HEK293 (cell line): ENCODE measurements around the gene DGCR8.

Experiments
- CTCF ChIA-PET: fragments of 350-600 bp; formaldehyde crosslinking; extraction: SDS; loops from one replicate; lab custom pipeline; 2021; ENCODE audit warnings: antibody characterized with exemption; lab: Yijun Ruan, JAX
- POLR2A ChIA-PET: fragments of 300-600 bp; formaldehyde crosslinking; extraction: SDS; loops from one replicate; lab custom pipeline; 2020; ENCODE audit warnings: antibody characterized with exemption, inconsistent platforms; lab: Yijun Ruan, JAX
- H3K27ac ChIP-seq: fragments of 200-500 bp; sonication (Bioruptor generic); 2 replicates; pipeline ENCODE4 v1.5.1; 2014; ENCODE audit warnings: low read depth, low read length, control low read depth, inconsistent platforms; ENCODE audit errors: extremely low read depth
- H3K36me3 ChIP-seq, 2 experiments: fragments of 200-500 bp in 1 of 2; sonication (Bioruptor generic) in 1 of 2; 1 replicate in 1 of 2; 2 replicates in 1 of 2; pipeline ENCODE4 v1.5.1; 2014 to 2017; ENCODE audit warnings: inconsistent platforms in 2 of 2, low read length in 2 of 2; ENCODE audit not compliant: control insufficient read depth in 2 of 2, insufficient read depth in 1 of 2
- H3K4me1 ChIP-seq: fragments of 200-500 bp; sonication (Bioruptor generic); 2 replicates; pipeline ENCODE4 v1.5.1; 2014; ENCODE audit warnings: mild to moderate bottlenecking, low read length, inconsistent platforms; ENCODE audit not compliant: control insufficient read depth, insufficient read depth
- H3K4me3 ChIP-seq: 2 replicates; pipeline ENCODE4 v1.5.1; 2011; ENCODE audit warnings: low read depth, mild to moderate bottlenecking, control low read depth, low read length, moderate library complexity
- H3K9me3 ChIP-seq: fragments of 200-500 bp; sonication (Bioruptor generic); 2 replicates; pipeline ENCODE4 v1.5.1; 2014; ENCODE audit warnings: low read depth, low read length, inconsistent platforms; ENCODE audit not compliant: control insufficient read depth, insufficient read depth
- BCL11B ChIP-seq: fragments of 450-650 bp; formaldehyde crosslinking; IDR thresholded peaks from 2 replicates; pipeline ENCODE4 v1.5.1; 2016; ENCODE audit warnings: low read depth, missing biosample characterization, missing genetic modification characterization
- HOXC10 ChIP-seq: sonication (generic); formaldehyde crosslinking; IDR thresholded peaks from 2 replicates; pipeline ENCODE4 v1.8.1; 2023; ENCODE audit warnings: mild to moderate bottlenecking, missing genetic modification reagents
- KLF7 ChIP-seq: fragments of 450-650 bp; formaldehyde crosslinking; IDR thresholded peaks from 2 replicates; pipeline ENCODE4 v1.5.1; 2016; ENCODE audit warnings: missing biosample characterization, missing genetic modification characterization, borderline replicate concordance
- ZBTB17 ChIP-seq: fragments of 450-650 bp; formaldehyde crosslinking; IDR thresholded peaks from 2 replicates; pipeline ENCODE4 v1.5.1; 2016; ENCODE audit warnings: missing biosample characterization, missing genetic modification characterization
- ZFP37 ChIP-seq: fragments of 450-650 bp; formaldehyde crosslinking; IDR thresholded peaks from 2 replicates; pipeline ENCODE4 v1.5.1; 2016; ENCODE audit warnings: missing biosample characterization, missing genetic modification characterization
- ZNF132 ChIP-seq: fragments of 450-650 bp; formaldehyde crosslinking; IDR thresholded peaks from 2 replicates; pipeline ENCODE4 v1.5.1; 2017; ENCODE audit warnings: missing biosample characterization, missing genetic modification characterization, borderline replicate concordance
- ZNF133 ChIP-seq: fragments of 450-650 bp; formaldehyde crosslinking; IDR thresholded peaks from 2 replicates; pipeline ENCODE4 v1.5.1; 2016; ENCODE audit warnings: missing biosample characterization, missing genetic modification characterization
- ZNF19 ChIP-seq: fragments of 450-650 bp; formaldehyde crosslinking; IDR thresholded peaks from 2 replicates; pipeline ENCODE4; 2016; ENCODE audit warnings: missing biosample characterization, missing genetic modification characterization, low read depth
- ZNF302 ChIP-seq: fragments of 450-650 bp; formaldehyde crosslinking; IDR thresholded peaks from 2 replicates; pipeline ENCODE4 v1.5.1; 2016; ENCODE audit warnings: missing biosample characterization, missing genetic modification characterization, low read depth
- ZNF311 ChIP-seq: fragments of 450-650 bp; formaldehyde crosslinking; IDR thresholded peaks from 2 replicates; pipeline ENCODE4 v1.5.1; 2017; ENCODE audit warnings: missing biosample characterization, missing genetic modification characterization, borderline replicate concordance
- ZNF324 ChIP-seq: fragments of 450-650 bp; formaldehyde crosslinking; IDR thresholded peaks from 2 replicates; pipeline ENCODE4 v1.5.1; 2016; ENCODE audit warnings: missing biosample characterization, missing genetic modification characterization
- ZNF341 ChIP-seq: fragments of 450-650 bp; formaldehyde crosslinking; IDR thresholded peaks from 2 replicates; pipeline ENCODE4; 2016; ENCODE audit warnings: low read depth, missing biosample characterization, missing genetic modification characterization
- ZNF366 ChIP-seq: fragments of 450-650 bp; formaldehyde crosslinking; conservative IDR thresholded peaks from 2 replicates; pipeline ENCODE4 v1.5.1; 2016; ENCODE audit warnings: missing biosample characterization, missing genetic modification characterization
- ZNF404 ChIP-seq: fragments of 450-650 bp; formaldehyde crosslinking; IDR thresholded peaks from 2 replicates; pipeline ENCODE4 v1.5.1; 2017; ENCODE audit warnings: missing biosample characterization, missing genetic modification characterization
- ZNF530 ChIP-seq: fragments of 450-650 bp; formaldehyde crosslinking; IDR thresholded peaks from 2 replicates; pipeline ENCODE4 v1.5.1; 2016; ENCODE audit warnings: low read depth, missing biosample characterization, missing genetic modification characterization
- ZNF600 ChIP-seq: fragments of 450-650 bp; formaldehyde crosslinking; IDR thresholded peaks from 2 replicates; pipeline ENCODE4 v1.5.1; 2016; ENCODE audit warnings: missing biosample characterization, missing genetic modification characterization
- ZNF843 ChIP-seq: fragments of 450-650 bp; formaldehyde crosslinking; IDR thresholded peaks from 2 replicates; pipeline ENCODE4 v1.5.1; 2016; ENCODE audit warnings: missing biosample characterization, missing genetic modification characterization
- ZSCAN23 ChIP-seq: fragments of 450-650 bp; formaldehyde crosslinking; IDR thresholded peaks from 2 replicates; pipeline ENCODE4 v1.5.1; 2016; ENCODE audit warnings: missing biosample characterization, missing genetic modification characterization
- ZXDB ChIP-seq: fragments of 450-650 bp; formaldehyde crosslinking; IDR thresholded peaks from 2 replicates; pipeline ENCODE4 v1.5.1; 2016; ENCODE audit warnings: missing biosample characterization, missing genetic modification characterization
- TF ChIP-seq, protein P1 (sequence below): fragments of 450-650 bp; formaldehyde crosslinking; IDR thresholded peaks from 2 replicates; pipeline ENCODE4 v1.5.1; 2016; ENCODE audit warnings: missing biosample characterization, missing genetic modification characterization
- TF ChIP-seq, protein P2 (sequence below): fragments of 450-650 bp; formaldehyde crosslinking; IDR thresholded peaks from 2 replicates; pipeline ENCODE4 v1.5.1; 2016; ENCODE audit warnings: missing biosample characterization, missing genetic modification characterization, borderline replicate concordance
- TF ChIP-seq, protein P3 (sequence below): fragments of 450-650 bp; formaldehyde crosslinking; IDR thresholded peaks from 2 replicates; pipeline ENCODE4 v1.5.1; 2016; ENCODE audit warnings: missing biosample characterization, missing genetic modification characterization

Gene DGCR8

DNA sequence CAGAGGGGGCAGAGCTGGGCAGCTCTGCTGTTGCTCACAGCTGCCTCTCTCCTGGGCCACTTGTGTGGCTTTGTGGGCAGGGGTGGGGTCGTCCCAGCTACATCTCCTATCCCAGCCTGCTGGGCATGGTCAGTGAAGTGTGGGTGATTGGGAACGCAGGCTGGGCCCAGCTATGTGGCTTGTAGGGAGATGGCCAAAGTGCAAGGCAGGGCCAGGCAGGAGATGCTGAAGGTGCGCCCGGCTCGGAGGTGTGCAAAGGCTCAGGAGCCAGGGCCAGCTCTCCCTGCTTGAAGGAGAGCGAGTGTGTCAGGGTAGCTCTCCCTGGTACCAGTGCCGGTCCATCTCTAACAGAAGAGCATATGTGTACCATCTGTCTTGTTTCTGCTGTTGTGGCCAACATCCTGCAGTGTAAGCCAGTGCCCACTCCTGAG is 27.4 kb downstream of the DGCR8 start:
- ChIA-PET POLR2A (no interaction called here), CTCF (interaction anchor here (0.9 kb wide), 1 partner anchor 377 kb away, joined by 3 read pairs; no protein-coding TSS in a partner anchor)
- Histone ChIP-seq H3K9me3 (no peaks in the 10 kb centered on the region), H3K36me3 (peaks cover 14 to 98% of the 10 kb centered on the region in 2 experiments; a peak in 2 of 3 replicates), H3K27ac (no peak overlapping the region), H3K4me3 (no peak overlapping the region), H3K4me1 (no peaks in the 10 kb centered on the region)
- TF ChIP-seq, protein P1, sequence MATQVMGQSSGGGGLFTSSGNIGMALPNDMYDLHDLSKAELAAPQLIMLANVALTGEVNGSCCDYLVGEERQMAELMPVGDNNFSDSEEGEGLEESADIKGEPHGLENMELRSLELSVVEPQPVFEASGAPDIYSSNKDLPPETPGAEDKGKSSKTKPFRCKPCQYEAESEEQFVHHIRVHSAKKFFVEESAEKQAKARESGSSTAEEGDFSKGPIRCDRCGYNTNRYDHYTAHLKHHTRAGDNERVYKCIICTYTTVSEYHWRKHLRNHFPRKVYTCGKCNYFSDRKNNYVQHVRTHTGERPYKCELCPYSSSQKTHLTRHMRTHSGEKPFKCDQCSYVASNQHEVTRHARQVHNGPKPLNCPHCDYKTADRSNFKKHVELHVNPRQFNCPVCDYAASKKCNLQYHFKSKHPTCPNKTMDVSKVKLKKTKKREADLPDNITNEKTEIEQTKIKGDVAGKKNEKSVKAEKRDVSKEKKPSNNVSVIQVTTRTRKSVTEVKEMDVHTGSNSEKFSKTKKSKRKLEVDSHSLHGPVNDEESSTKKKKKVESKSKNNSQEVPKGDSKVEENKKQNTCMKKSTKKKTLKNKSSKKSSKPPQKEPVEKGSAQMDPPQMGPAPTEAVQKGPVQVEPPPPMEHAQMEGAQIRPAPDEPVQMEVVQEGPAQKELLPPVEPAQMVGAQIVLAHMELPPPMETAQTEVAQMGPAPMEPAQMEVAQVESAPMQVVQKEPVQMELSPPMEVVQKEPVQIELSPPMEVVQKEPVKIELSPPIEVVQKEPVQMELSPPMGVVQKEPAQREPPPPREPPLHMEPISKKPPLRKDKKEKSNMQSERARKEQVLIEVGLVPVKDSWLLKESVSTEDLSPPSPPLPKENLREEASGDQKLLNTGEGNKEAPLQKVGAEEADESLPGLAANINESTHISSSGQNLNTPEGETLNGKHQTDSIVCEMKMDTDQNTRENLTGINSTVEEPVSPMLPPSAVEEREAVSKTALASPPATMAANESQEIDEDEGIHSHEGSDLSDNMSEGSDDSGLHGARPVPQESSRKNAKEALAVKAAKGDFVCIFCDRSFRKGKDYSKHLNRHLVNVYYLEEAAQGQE (tag by site-specific recombination), result peak; percentile 18; the same call in 1 of the 2 replicates
- no peak for TF ChIP-seq ZXDB

DNA sequence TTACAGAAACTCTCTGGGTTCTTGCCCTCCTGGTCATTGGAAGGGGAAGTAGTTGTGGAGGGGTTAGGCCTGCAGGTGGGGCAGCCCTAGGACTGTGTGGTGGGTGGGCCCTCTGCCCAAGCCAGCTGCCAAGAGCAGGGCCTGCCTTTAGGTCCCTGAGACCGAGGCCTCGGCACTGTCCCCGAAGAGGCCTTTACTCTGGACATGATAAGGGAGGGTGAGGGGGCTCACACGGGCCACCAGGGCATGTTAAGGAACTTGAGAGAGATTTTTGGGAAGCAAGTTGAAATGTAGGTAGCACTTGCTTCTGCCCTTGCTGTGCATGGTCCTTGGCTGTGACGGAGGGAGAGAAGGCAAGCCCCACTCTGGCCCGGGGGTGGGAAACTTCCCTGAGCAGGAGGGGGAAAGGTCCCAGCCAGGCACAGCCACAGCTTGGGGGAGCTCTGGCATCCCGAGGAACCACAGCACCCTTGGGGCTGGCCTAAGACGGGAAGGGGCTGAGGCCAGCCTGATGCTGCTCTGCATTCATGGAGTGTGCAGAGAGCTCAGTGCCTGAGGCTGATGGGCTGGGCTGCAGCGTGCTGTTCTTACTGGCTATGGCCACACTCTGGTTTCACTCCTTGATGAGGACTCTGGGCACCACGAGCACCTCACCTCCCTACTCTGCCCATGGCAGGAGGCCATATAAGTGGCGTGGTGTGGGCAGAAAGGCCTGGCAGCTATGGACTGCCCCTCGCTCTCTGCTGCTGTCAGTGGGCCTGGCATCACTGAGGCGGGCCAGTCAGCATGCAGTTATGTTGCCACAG is 28.1 kb downstream of the DGCR8 start:
- H3K9me3 ChIP-seq, result no peaks in the 10 kb centered on the region
- no peak overlapping the region for H3K4me3 ChIP-seq
- POLR2A ChIA-PET, result no interaction called here
- H3K4me1 ChIP-seq, result no peaks in the 10 kb centered on the region
- no peak overlapping the region; the same call in 1 of the 2 replicates for H3K27ac ChIP-seq
- H3K36me3 ChIP-seq, result peaks cover 7 to 98% of the 10 kb centered on the region in 2 experiments; a peak in 2 of 3 replicates
- CTCF ChIA-PET, result interaction anchor here (0.8 to 0.9 kb wide), 2 partner anchors 20 to 378 kb away, joined by 3 read pairs; no protein-coding TSS in a partner anchor
- TF ChIP-seq ZSCAN23 (tag by site-specific recombination) (no peak), ZNF311 (tag by site-specific recombination) (no peak), KLF7 (no peak), ZBTB17 (tag by site-specific recombination) (peak; percentile 80), ZFP37 (tag by site-specific recombination) (no peak), ZNF19 (no peak), ZNF324 (no peak), ZNF600 (tag by site-specific recombination) (peak; percentile 43; the same call in 1 of the 2 replicates), ZNF302 (tag by site-specific recombination) (no peak), ZNF341 (peak; percentile 71), HOXC10 (CRISPR knock-in tag) (no peak), BCL11B (tag by site-specific recombination) (no peak), ZNF366 (tag by site-specific recombination) (no peak), ZNF133 (no peak), ZNF843 (tag by site-specific recombination) (no peak), ZNF132 (no peak), ZNF404 (no peak), ZNF530 (no peak)
- TF ChIP-seq, protein P2, sequence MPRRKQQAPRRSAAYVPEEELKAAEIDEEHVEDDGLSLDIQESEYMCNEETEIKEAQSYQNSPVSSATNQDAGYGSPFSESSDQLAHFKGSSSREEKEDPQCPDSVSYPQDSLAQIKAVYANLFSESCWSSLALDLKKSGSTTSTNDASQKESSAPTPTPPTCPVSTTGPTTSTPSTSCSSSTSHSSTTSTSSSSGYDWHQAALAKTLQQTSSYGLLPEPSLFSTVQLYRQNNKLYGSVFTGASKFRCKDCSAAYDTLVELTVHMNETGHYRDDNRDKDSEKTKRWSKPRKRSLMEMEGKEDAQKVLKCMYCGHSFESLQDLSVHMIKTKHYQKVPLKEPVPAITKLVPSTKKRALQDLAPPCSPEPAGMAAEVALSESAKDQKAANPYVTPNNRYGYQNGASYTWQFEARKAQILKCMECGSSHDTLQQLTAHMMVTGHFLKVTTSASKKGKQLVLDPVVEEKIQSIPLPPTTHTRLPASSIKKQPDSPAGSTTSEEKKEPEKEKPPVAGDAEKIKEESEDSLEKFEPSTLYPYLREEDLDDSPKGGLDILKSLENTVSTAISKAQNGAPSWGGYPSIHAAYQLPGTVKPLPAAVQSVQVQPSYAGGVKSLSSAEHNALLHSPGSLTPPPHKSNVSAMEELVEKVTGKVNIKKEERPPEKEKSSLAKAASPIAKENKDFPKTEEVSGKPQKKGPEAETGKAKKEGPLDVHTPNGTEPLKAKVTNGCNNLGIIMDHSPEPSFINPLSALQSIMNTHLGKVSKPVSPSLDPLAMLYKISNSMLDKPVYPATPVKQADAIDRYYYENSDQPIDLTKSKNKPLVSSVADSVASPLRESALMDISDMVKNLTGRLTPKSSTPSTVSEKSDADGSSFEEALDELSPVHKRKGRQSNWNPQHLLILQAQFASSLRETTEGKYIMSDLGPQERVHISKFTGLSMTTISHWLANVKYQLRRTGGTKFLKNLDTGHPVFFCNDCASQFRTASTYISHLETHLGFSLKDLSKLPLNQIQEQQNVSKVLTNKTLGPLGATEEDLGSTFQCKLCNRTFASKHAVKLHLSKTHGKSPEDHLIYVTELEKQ, result no peak
- TF ChIP-seq, protein P3, sequence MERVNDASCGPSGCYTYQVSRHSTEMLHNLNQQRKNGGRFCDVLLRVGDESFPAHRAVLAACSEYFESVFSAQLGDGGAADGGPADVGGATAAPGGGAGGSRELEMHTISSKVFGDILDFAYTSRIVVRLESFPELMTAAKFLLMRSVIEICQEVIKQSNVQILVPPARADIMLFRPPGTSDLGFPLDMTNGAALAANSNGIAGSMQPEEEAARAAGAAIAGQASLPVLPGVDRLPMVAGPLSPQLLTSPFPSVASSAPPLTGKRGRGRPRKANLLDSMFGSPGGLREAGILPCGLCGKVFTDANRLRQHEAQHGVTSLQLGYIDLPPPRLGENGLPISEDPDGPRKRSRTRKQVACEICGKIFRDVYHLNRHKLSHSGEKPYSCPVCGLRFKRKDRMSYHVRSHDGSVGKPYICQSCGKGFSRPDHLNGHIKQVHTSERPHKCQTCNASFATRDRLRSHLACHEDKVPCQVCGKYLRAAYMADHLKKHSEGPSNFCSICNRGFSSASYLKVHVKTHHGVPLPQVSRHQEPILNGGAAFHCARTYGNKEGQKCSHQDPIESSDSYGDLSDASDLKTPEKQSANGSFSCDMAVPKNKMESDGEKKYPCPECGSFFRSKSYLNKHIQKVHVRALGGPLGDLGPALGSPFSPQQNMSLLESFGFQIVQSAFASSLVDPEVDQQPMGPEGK (tag by site-specific recombination), result 0 out of 2 replicates have a peak, but pooled peaks have one; percentile 27
